ENCODE data around the gene ARHGAP28.

GRCh38 chr18:6810191-6810590 is 80.7 kb downstream of the ARHGAP28 start:
- TF ChIP-seq CTCF (IDR thresholded peaks at IDR 0.05) (no peak), ZFX (IDR thresholded peaks at IDR 0.05; ENCODE audit: borderline replicate concordance) (no peak)

Data from 22Rv1 (cell line).